Ecto neural progenitor cell (in vitro differentiated cells): ENCODE results near the gene SHISA3.
"Not testable (repeated sequence)": the region's sequence is repeated elsewhere in the genome, so short reads cannot be mapped to it uniquely, and the experiment has no call there.

Experiments used
- DNase-seq: peaks from one replicate; pipeline ENCODE4 v3.0.0-alpha.2; 2018; ENCODE audit warnings: low spot score

The SHISA3 gene

DNA sequence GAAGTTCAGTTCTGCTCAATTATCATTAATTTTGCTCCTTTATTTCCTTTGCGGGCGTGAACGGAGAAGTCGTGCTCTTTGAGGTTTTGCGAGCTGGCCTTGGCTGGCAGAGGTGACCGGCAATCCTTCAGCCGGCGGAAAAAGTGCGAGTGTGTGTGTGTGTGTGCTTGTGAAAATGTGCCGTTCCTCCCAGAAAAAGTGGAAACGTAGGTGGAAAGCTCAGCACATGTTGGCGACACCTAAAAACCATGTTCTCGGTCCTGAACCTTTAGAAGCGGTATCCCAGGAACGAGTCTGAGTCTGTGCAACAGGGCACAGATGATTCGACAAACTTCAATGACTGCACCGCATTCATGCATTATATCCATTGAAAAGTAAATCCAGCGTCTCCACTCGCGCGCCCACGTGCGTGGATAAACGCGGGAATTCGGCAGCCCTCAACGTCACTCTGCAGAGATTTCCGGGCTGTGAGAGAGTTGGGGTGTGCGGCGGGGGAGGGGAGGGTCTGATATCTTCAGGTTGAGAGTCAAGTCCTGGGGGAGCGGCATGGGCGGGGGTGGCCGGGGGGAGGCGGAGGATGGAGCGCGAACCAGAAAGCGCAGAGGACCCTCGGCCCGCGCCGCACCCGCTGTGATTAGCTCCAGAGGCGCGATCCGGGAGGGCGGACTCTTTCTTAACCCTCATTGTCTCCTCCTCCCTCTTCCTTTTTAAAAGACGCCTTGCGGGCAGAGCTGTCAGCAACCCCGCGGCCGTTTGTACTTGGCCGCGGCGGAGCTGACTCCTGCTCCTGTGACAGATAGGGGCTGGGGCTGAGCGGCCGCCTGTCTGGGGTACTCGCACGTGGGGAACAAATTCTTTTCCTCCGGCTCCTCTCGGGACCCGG is at the start of gene SHISA3:
Gene SHISA3 (plus strand): TSS at position 737 of the 883 bp plus-strand sequence. CDS start 569 bp downstream, outside the sequence.
- DNase-seq: peak; percentile 66

DNA sequence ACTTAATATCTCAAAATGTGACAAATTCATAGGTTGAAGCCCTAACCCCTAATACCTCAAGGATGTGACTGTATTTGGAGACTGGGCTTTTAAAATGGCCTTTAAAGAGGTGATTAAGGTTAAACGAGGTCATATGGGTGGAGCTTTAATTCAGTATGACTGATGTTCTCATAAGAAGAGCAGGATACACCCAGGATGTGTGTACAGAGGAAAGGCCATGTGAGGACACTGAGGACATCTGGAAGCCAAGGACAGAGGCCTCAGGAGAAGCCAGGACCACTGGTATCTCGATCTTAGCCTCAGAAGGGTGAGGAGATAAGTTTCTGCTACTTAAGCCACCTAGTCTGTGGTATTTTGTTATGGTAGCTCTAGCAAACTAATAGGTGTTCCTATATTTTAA is 49.0 kb upstream of the SHISA3 start:
- DNase-seq: no peak

DNA sequence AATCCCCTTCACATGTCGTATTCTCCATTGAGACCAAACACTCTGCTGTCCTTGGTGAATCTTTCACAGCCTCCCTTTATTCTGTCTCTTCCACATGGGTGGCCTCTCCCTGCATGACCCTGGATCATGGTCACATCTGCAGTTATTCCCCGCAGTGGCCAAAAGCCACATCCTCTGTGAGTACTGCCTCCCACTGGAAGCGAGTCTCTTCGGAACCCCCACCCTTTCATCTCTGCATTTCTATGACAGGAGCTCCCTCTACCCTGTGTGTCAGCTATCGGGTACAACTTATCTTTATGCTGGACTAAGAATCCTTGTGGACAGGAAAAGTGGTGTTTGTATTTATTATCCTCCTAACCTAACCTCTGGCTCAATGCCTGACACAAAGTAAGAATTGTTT is 48.6 kb upstream of the SHISA3 start:
- DNase-seq: no peak

DNA sequence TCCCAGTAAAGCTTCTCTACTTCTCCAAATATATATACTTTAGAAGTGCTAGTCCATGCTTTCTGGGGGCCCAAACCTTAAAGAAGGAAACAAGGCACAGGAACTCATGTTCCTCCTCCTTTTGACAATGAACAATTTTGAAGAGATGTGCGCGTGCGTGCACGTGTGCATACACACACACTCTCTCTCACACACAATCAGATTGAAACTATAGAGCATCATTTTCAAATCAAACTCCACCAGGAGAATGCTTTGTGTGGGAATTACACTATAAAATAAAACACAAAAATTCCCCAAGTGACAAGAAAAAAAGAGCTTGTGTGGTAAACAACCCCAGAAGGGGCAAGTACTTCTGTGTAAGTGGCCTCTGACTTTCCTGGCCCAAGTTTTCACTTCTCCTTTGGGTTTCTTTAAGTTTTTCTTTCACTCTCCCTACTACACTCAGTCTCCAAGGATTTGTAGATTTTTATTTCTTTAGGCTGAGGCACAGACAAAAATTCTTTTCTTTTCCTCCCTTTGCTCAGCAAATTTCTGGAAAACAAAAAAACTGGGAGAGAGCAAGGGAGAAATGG is 46.6 kb upstream of the SHISA3 start:
- DNase-seq: no peak

DNA sequence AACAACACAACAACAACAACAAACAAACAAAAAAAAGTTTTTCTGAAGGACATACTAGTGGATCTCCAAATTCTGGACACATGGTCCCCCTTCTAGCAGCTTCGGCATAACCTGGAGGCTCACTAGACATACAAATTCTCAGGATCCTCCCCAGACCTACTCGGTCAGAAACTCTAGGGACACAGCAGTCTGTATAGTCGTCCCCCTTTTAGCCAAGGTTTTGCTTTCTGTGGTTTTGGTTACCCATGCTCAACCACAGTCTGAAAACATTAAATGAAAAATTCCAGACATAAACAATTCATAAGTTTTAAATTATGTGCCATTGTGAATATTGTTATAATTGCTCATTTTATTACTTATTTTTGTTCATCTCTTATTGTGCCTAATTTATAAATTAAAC is 45.2 kb upstream of the SHISA3 start:
- DNase-seq: no peak

DNA sequence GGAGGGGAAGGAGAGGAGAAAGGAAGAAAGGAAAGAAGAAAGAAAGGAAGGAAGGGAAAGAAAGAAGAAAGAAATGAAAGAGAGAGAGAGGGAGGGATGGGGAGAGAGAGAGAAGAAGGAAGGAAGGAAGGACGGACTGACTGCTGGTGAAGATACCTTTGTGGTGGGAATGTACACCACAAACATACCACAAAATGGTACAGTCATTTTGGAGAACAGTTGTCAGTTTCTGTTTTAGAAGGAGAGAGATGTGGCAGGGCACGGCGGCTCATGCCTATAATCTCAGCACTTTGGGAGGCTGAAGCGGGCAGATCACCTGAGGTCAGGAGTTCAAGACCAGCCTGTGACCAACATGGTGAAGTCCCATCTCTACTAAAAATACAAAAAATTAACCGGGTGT is 40.0 kb upstream of the SHISA3 start:
- DNase-seq: no peak

DNA sequence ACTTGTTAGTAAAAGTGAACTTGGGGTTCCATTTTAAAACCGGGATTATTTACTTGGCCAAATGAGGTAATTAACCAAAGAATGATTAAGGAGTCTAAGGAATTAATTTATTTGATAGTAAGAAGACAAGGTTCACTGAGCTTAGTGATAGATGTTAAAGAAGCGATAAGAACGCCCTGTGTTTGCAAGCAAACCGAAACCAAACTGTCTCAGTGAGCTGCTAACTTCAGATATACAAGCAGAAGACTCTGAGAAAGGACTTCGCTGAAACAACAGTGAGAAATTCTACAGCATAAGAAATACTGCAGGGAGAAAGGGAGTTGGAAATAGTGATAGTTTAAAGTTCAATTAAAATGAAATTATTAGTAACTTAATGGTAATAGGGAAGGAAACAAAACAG is 37.6 kb upstream of the SHISA3 start:
- no peak for DNase-seq

DNA sequence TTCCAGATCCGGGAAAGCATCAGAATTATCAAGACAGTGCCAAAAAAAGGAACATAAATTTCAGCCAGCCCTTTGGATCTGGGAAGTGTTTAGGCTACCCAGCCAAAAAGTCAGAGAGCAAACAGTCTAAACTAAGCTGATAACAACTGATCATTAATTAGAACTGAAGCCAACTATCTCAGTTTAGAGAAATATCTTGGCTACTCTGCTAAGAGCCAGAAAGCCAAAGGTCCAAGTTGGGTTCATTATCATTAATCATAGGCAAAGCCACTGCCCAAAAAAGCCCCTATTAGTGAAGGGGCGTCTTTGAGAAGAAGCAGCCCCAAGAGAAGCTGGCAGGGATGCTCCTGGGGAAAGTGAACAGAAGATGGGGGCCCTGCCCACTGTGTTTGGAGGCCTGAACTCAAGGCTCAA is 37.0 kb upstream of the SHISA3 start:
- DNase-seq: no peak

DNA sequence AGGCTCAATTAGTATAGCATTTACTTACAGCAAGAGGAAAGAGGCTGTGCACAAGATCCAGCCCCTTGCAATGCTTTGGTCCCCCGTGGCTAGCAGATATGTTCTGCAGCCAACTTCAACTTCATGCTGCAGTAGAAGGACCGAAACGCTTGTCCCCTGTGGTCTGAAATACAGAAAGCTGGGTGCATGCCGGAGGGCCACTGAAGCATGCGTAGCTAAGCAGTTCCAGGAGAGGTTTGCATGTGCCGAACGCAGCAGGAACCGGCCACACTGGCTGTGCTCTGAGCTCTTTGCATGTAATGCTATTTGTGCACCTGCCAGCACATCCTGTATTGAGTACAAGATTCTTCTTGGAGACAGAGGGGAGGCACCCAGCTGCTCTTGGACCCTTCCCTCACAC is 35.8 kb upstream of the SHISA3 start:
- no peak for DNase-seq

DNA sequence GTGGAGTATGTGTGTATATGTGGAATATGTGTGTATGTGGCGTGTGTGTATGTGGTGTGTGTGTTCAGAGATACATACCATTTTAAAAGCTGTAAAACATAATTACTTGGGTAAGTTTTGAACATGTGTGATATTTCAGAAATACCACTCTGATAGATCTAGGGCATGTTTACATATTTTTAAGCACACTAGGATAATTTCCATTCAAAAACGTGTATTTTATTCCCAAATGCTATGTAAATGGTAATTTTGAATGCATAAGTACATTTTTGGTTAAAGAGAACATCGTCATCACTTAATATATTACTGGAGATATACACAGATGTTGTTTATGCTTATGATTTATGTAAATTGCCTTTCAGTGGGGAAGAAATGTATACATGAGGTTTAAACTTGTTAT is 34.7 kb upstream of the SHISA3 start:
- no peak for DNase-seq

DNA sequence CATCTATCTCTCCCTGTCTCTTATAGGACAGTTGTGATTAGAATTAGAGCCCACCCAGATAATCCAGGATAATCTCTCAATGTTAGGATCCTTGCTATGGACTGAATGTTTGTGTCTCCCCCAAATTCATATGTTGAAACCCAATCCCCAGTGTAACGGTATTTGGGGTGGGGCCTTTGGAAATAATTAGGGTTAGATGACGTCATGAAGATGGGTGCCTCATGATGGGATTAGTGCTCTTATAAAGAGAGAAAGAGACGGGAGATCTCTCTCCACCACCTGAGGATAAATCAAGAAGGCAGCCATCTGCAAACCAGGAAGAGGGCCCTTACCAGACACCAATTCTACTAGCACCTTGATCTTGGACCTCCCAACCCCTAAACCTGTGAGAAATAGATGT is 33.7 kb upstream of the SHISA3 start:
- DNase-seq: no peak

DNA sequence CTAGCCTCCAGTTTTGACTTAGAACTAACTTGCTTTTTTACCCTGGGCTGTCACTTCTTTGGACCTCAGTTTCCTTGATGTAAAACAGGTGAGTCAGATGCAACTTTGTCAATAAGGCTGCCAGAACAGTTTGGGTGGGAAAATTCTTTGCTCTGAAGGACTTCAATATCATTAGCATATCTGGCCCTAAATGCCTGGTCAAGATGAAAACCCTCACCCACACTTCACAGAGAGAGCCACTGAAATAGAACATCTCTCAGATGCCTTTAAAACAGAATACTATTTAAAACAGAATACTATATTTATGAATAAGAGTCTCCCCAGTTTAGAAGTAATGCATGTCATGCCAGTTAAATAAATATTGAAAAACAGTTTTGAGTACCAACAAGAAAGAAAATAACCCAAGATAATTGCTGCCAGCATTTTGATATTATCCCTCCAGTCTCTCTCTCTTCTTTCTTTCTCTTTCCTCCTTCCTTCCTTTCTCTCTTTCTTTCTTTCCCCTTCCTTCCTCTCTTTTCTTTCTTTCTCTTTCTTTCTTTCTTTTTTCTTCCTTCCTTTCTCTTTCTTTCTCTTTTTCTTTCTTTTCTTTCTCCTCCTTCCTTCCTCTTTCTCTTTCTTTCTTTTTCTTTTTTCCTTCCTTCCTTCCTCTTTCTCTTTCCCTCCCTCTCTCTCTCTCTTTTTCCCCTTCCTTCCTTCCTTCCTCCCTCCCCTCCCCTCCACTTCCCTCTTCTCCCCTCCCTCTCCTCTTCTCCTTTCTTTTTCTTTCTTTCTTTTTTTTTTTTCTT is 32.8 kb upstream of the SHISA3 start:
- DNase-seq: no peak

DNA sequence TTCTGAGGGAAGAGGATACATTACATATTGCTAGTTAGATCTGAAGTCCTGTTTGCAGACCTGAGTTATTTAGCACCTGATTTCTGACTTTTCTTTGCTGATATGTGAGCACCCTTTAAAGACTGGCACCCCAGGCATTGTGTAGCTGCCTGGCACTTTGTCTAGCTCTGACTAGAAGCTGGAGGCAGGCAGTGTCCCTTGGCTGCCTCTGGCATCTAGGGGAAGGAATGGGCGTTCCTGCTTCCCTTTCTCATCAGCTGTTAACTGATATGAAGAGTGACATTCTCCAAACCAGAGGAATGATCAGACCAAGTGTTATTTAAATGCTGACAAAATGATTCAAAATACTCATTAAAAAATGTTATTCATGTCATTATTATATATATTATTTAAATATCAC is 30.3 kb upstream of the SHISA3 start:
- no peak for DNase-seq

DNA sequence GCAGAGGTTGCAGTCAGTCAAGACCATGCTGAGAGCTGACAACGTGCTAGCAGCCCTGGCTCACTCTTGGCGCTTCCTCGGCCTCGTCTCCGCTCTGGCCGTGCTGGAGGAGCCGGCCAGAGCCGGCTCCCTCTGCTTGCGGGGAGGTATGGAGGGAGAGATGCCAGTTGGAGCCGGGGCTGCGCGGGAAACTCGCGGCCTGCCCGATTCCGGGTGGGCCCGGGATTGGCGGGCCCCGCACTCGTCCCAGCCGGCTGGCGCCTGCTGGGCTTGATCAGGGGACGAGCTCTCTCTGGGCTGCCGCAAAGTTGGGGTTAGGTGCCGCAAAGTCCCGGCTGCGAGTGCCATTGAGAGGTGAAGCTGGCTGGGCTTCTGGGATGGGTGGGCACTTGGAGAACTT is 27.8 kb upstream of the SHISA3 start:
- DNase-seq: no peak

DNA sequence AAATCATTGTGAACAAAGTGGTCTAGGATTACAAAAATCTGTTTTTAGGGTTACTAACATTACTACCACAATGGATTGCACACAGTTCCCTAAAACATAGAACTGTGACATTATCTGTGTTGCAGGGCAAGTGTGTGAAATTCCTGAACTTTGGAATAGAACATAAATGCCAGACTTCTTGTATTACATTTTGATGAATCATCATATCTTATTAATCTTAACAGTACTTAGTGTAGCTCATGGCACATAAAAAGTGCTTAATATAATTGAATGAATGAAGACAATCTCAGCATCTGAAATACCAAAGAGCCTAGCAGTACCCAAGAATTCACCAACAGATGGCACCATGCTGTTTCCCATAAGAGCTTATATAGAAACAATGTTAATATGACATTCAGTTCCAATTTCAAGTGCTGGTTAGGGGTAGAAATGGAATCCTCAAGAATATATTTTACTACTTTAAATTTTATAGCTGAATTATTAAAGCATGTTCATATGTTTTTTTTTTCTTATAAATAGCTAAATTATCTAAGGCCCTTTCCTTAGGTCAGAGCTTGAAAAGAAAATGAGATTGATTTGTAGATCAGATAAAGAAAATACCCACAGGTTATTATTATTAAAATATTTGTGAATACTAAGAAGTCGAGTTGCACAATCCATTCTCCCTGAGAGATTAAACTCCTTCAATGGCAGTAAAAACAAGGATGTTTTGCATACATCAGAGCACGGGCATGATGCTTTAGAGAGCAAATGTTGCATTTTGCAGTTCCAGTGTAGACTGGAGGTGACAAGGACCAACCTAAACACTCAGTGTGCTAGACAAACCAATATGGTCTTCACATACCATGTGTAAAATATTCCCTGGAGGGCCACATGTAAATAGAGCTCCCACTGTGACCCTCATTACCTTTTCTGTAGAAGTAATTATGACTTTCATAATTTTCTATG is 25.7 kb upstream of the SHISA3 start:
- no peak for DNase-seq

DNA sequence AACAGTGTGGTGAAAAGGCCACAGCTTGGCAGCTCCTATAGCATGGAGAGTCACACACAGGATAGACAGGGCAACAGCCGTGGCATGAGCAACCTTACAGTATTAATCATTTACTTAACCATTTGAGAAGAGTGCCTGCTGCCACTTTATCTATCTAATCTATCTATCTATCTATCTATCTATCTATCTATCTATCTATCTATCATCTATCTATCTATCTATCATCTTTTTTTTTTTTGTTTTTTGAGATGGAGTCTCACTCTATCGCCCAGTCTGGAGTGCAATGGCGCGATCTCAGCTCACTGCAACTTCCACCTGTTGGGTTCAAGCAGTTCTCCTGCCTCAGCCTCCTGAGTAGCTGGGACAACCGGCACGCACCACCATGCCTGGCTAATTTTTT is 25.0 kb upstream of the SHISA3 start:
- DNase-seq: not testable (repeated sequence)

DNA sequence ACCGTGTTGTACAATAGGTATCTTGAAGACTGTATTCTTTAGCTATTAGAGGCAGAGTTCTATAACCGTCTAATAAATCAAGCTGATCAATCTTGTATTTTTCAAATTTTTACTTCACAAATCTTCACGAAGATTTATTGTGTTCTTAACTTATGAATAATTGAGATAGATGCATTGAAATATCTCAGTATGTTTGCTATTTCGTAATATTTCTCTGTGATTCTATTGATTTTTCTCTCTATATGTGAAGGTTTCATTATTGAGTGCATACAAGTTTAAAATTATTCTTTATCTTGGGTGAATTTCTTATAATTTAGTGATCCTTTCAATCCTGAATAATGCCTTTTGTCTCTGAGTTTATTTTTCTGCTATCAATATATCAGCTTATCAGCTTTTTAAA is 19.8 kb upstream of the SHISA3 start:
- DNase-seq: no peak

DNA sequence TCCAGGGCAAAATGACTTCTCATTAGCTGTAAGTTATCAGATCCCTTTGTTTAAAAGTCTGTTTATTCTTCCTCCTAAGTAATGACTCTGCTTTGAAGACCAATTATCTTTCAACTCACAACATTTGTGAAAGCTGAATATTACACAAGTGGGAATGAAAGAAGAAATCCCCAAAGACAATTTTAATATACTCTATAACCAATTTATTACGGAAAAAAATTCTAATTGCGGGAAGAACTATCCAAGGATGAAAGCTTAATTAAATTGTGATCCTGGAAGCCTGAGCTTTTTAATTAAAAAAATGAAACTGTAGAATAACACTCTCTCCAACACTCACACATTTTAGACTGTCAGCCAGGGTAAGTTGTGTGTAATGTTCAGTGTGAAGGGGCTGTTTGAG is 15.6 kb upstream of the SHISA3 start:
- no peak for DNase-seq

DNA sequence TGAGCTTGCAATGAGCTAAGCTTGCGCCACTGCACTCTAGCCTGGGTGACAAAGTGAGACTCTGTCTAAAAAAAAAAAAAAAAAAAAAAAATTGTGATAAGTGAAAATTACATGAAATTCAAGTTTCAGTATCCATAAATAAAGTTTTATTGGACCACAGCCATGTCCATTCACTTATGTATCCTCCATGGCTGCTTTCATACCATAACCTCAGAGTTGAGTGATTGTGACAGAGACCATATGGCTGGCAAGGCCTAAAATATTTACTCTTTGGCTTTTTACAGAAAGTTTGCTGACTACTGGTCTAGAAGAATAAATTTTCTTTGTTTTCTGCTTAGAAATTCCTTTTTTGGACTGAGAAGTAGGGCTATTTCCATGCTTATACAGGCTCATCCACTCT is 11.8 kb upstream of the SHISA3 start:
- DNase-seq: no peak

DNA sequence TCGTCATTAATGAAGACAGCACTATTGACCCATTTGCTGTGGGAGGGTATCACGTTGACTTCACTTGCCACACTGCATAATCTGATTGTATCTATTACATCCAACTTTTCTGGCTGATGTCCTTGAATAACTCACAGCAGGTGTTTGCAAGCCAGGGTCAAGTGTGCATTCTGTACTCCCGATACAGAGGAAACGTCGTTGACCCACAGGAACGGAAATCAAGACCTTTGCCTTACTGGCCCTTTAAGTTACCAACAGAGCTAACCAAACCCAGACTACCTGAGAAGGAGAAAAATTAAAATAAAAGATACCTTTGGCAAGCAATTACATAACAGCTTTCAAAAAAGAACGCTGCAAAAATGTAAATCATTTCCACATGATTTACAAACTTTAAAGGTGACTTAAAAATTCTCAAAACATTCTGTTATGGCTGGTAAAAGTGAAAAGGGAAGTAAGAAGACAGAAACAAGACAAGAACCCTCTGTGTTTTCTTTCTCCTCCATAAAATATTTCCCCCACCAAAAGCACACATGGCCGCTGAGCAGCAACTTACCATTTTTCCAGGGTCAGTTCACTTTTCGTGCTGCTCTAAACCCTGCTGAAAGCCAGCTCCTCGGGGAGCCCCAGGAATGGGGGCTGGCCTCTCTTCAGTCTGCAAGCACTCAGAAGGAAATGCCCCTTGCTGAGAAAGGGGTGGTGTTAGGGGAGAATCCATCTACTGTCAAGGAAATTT is 6.5 kb upstream of the SHISA3 start:
- DNase-seq: no peak

DNA sequence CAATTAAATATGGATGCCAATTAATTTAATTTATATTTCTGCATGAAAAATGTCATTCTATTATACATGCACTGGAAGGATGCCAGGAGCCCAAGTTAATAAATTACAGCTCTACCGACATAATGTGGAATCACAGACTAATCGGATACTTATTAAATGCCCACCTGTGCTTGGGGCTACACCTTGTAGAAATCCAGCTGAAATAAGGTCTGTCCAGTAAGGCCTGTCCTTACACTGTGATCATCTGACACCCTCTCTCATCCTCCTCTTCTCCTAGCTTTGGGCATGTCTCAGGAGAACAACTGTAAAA is 6.0 kb upstream of the SHISA3 start:
- DNase-seq: no peak
